GM23338 (cell line): ENCODE results near the gene IQGAP2. TPM values are rescaled to one million over a fixed set of nuclear protein-coding genes. Genes with fewer than 3 reads are reported as not detected.

Experiments used
- ATAC-seq: fragments of 200-7000 bp; cut with Tn5 transposase; 3 replicates; pipeline ENCODE4 v1.9.1; 2020
- DNase-seq: peaks from one replicate; pipeline ENCODE4 v3.0.0-alpha.2; 2015; ENCODE audit warnings: low spot score
- H2AFZ ChIP-seq: fragments of 200-600 bp; sonication (generic); 2 replicates; pipeline ENCODE4 v1.8.0; 2016; ENCODE audit warnings: antibody characterized with exemption, mild to moderate bottlenecking, moderate library complexity
- H3F3A ChIP-seq: fragments of 200-600 bp; sonication (generic); replicated peaks from 2 replicates; pipeline ENCODE4 v1.8.0; 2017; ENCODE audit warnings: antibody characterized with exemption, mixed run types, low read depth
- H3K27ac ChIP-seq: fragments of 200-600 bp; sonication (generic); 2 replicates; pipeline ENCODE4 v1.6.1; 2016; ENCODE audit warnings: low read depth
- H3K27me3 ChIP-seq: fragments of 200-600 bp; sonication (generic); 2 replicates; pipeline ENCODE4 v1.8.0; 2016; ENCODE audit warnings: mild to moderate bottlenecking, mixed run types, moderate library complexity; ENCODE audit not compliant: insufficient read depth
- H3K36me3 ChIP-seq: fragments of 200-600 bp; sonication (generic); 2 replicates; pipeline ENCODE4 v1.8.0; 2016; ENCODE audit warnings: mild to moderate bottlenecking; ENCODE audit not compliant: insufficient read depth
- H3K4me1 ChIP-seq: fragments of 200-600 bp; sonication (generic); 2 replicates; pipeline ENCODE4 v1.8.0; 2016; ENCODE audit warnings: mild to moderate bottlenecking, moderate library complexity; ENCODE audit not compliant: insufficient read depth
- H3K4me2 ChIP-seq: fragments of 200-600 bp; sonication (generic); 2 replicates; pipeline ENCODE4 v1.7.1; 2017; ENCODE audit warnings: mixed run types
- H3K4me3 ChIP-seq: fragments of 200-600 bp; sonication (generic); 2 replicates; pipeline ENCODE4 v1.6.1; 2016; ENCODE audit warnings: mixed run types
- H3K79me2 ChIP-seq: fragments of 200-600 bp; sonication (generic); replicated peaks from 2 replicates; pipeline ENCODE4 v1.8.0; 2017; ENCODE audit warnings: mild to moderate bottlenecking; ENCODE audit not compliant: insufficient read depth
- H3K9me2 ChIP-seq: fragments of 200-600 bp; sonication (generic); 2 replicates; pipeline ENCODE4 v1.8.0; 2017; ENCODE audit not compliant: insufficient read depth
- H4K20me1 ChIP-seq: fragments of 200-600 bp; sonication (generic); replicated peaks from 2 replicates; pipeline ENCODE4 v1.8.0; 2017; ENCODE audit warnings: mild to moderate bottlenecking; ENCODE audit not compliant: insufficient read depth
- H3K27ac Mint-ChIP-seq: 2 replicates; pipeline ENCODE4 v1.8.0; 2020; ENCODE audit warnings: inconsistent platforms, mild to moderate bottlenecking, moderate library complexity, mixed read lengths
- H3K27me3 Mint-ChIP-seq: 3 replicates; pipeline ENCODE4 v1.8.0; 2022; ENCODE audit warnings: low read depth, mild to moderate bottlenecking, moderate library complexity, mixed read lengths, inconsistent platforms; ENCODE audit not compliant: insufficient read depth, poor library complexity
- H3K36me3 Mint-ChIP-seq: 3 replicates; pipeline ENCODE4 v1.8.0; 2021; ENCODE audit warnings: low read depth, mild to moderate bottlenecking, inconsistent platforms, moderate library complexity, mixed read lengths
- H3K4me1 Mint-ChIP-seq: 3 replicates; pipeline ENCODE4 v1.8.0; 2020; ENCODE audit warnings: mild to moderate bottlenecking, inconsistent platforms, mixed read lengths
- H3K4me3 Mint-ChIP-seq: 3 replicates; pipeline ENCODE4 v1.8.0; 2021; ENCODE audit warnings: moderate library complexity, mild to moderate bottlenecking, inconsistent platforms, mixed read lengths
- H3K9me3 Mint-ChIP-seq: 3 replicates; pipeline ENCODE4 v1.8.0; 2020; ENCODE audit warnings: moderate library complexity, mild to moderate bottlenecking, inconsistent platforms, mixed read lengths
- EZH2 ChIP-seq: fragments of 200-600 bp; sonication (generic); IDR thresholded peaks from one replicate; pipeline ENCODE4 v1.8.0; 2017; ENCODE audit warnings: antibody characterized with exemption, mild to moderate bottlenecking, low read depth; ENCODE audit not compliant: unreplicated experiment
- ZNF114 ChIP-seq: fragments of 250-450 bp; sonication (Bioruptor Pico); IDR thresholded peaks from 2 replicates; pipeline ENCODE4 v1.5.0; 2020; ENCODE audit warnings: mild to moderate bottlenecking, moderate library complexity
- ZNF462 ChIP-seq: fragments of 250-450 bp; sonication (Bioruptor Pico); IDR thresholded peaks from 2 replicates; pipeline ENCODE4 v1.5.0; 2020; ENCODE audit warnings: mild to moderate bottlenecking, moderate library complexity
- polyA plus RNA-seq: library from polyadenylated mRNA; unstranded; fragments of >200 nt; fragmentation: Nextera tagmentation; extraction: Ambion mirVana; gene quantifications from 2 replicates; pipeline ENCODE4 v1.2.1, GENCODE V29; 2016
- total RNA-seq: library from RNA; depleted of rRNA; stranded (reverse); fragments of >200 nt; shearing (Covaris generic); gene quantifications from 2 replicates; pipeline ENCODE4 v1.2.3, GENCODE V29; 2014

The IQGAP2 gene
- total and polyA plus RNA-seq, 2 experiments from 2014 or later: 60.0 to 86.5 TPM

GRCh38 chr5:76622973-76623596 lies 220.0 kb downstream of the IQGAP2 start, which contains the start of gene F2RL2:
Gene F2RL2 (minus strand): TSS chr5:76623403. CDS start chr5:76623230, 173 bp downstream.
- Histone ChIP-seq H3K27me3 (no peaks in the 10 kb centered on the region), H3K4me3 (no peak within 1 kb of the TSS), H2AFZ (no peak within 1 kb of the TSS), H3K27ac (no peak within 1 kb of the TSS), H3K4me2 (no peak within 1 kb of the TSS), H3F3A (no peaks in the 10 kb centered on the region), H3K9me2 (no peaks in the 10 kb centered on the region), H3K4me1 (peaks cover 21% of the 10 kb centered on the region; the same call in 1 of the 2 replicates), H3K36me3 (no peaks in the 10 kb centered on the region), H3K79me2 (no peaks in the 10 kb centered on the region), H4K20me1 (no peaks in the 10 kb centered on the region)
- Mint-ChIP-seq H3K4me1 (peaks cover 35% of the 10 kb centered on the region), H3K27me3 (no peaks in the 10 kb centered on the region), H3K9me3 (no peaks in the 10 kb centered on the region), H3K36me3 (peaks cover 3% of the 10 kb centered on the region; the same call in 1 of the 3 replicates), H3K27ac (peak within 1 kb of the TSS; percentile 72), H3K4me3 (no peak within 1 kb of the TSS)
- DNase-seq (peak; percentile 43), ATAC-seq (peak; percentile 85)
- no peak for TF ChIP-seq EZH2

GRCh38 chr5:76625087-76625815 lies 222.2 kb downstream of the IQGAP2 start:
- H3K36me3 Mint-ChIP-seq: peaks cover 3% of the 10 kb centered on the region; the same call in 1 of the 3 replicates
- Histone ChIP-seq H3K79me2 (no peaks in the 10 kb centered on the region), H3K4me1 (peaks cover 21% of the 10 kb centered on the region; the same call in 1 of the 2 replicates), H3K4me2 (no peak overlapping the region), H3K27ac (no peak overlapping the region), H3K27me3 (no peaks in the 10 kb centered on the region), H4K20me1 (no peaks in the 10 kb centered on the region), H3K4me3 (no peak overlapping the region), H3F3A (no peaks in the 10 kb centered on the region), H3K36me3 (no peaks in the 10 kb centered on the region), H3K9me2 (no peaks in the 10 kb centered on the region), H2AFZ (no peak overlapping the region)
- no peak for DNase-seq
- peaks cover 37% of the 10 kb centered on the region for H3K4me1 Mint-ChIP-seq
- H3K4me3 Mint-ChIP-seq: no peak overlapping the region
- H3K27me3 Mint-ChIP-seq: no peaks in the 10 kb centered on the region
- TF ChIP-seq ZNF462 (CRISPR knock-in tag) (no peak), ZNF114 (no peak), EZH2 (no peak)
- H3K27ac Mint-ChIP-seq: peak overlapping the region; percentile 29; the same call in 1 of the 2 replicates
- H3K9me3 Mint-ChIP-seq: no peaks in the 10 kb centered on the region
- ATAC-seq: no peak
